Karpas-422 (cell line): ENCODE measurements around the gene AKAP7. TPM values are rescaled to one million over a fixed set of nuclear protein-coding genes. Genes with fewer than 3 reads are reported as not detected.
"Not testable (repeated sequence)": the region's sequence is repeated elsewhere in the genome, so short reads cannot be mapped to it uniquely, and the experiment has no call there.

Experiments
- DNase-seq: peaks from one replicate; pipeline ENCODE4 v3.0.0-alpha.2; 2015
- H2AFZ ChIP-seq: fragments of 200-600 bp; sonication (generic); 2 replicates; pipeline ENCODE4 v1.6.1; 2014; ENCODE audit warnings: antibody characterized with exemption, low read length, mixed read lengths
- H3K27ac ChIP-seq: fragments of 200-600 bp; sonication (generic); 2 replicates; pipeline ENCODE4 v1.5.1; 2014; ENCODE audit warnings: mild to moderate bottlenecking, low read length, moderate library complexity
- H3K27me3 ChIP-seq: fragments of 200-600 bp; sonication (generic); 2 replicates; pipeline ENCODE4 v1.6.1; 2014; ENCODE audit warnings: low read length, mixed read lengths
- H3K36me3 ChIP-seq: fragments of 200-600 bp; sonication (generic); 2 replicates; pipeline ENCODE4 v1.6.1; 2014; ENCODE audit warnings: low read length, mixed read lengths; ENCODE audit not compliant: insufficient read depth
- H3K4me1 ChIP-seq: fragments of 200-600 bp; sonication (generic); 2 replicates; pipeline ENCODE4 v1.6.1; 2014; ENCODE audit warnings: mild to moderate bottlenecking, low read length, mixed read lengths
- H3K4me2 ChIP-seq: fragments of 200-600 bp; sonication (generic); 2 replicates; pipeline ENCODE4 v1.6.1; 2014; ENCODE audit warnings: low read length, low read depth, mild to moderate bottlenecking; ENCODE audit not compliant: poor library complexity, severe bottlenecking
- H3K4me3 ChIP-seq: fragments of 200-600 bp; sonication (generic); 2 replicates; pipeline ENCODE4 v1.5.1; 2014; ENCODE audit warnings: mild to moderate bottlenecking, antibody characterized with exemption, low read length, mixed read lengths
- H3K79me2 ChIP-seq: fragments of 200-600 bp; sonication (generic); 2 replicates; pipeline ENCODE4 v1.6.1; 2014; ENCODE audit warnings: mild to moderate bottlenecking, low read length, mixed read lengths
- H3K9ac ChIP-seq: fragments of 200-600 bp; sonication (generic); 2 replicates; pipeline ENCODE4 v1.6.0; 2014; ENCODE audit warnings: low read length
- H3K9me2 ChIP-seq: fragments of 200-600 bp; sonication (generic), shearing (Covaris generic); replicated peaks from 2 replicates; pipeline ENCODE4 v1.6.0; 2014; ENCODE audit warnings: mild to moderate bottlenecking, low read length, moderate library complexity; ENCODE audit not compliant: insufficient read depth
- H3K9me3 ChIP-seq: fragments of 300-700, 200-600 bp; sonication (generic); 2 replicates; pipeline ENCODE4 v1.6.1; 2014; ENCODE audit warnings: low read length, mixed read lengths
- H4K20me1 ChIP-seq: fragments of 200-600 bp; sonication (generic); 2 replicates; pipeline ENCODE4 v1.6.1; 2014; ENCODE audit warnings: mild to moderate bottlenecking, antibody characterized with exemption, low read length, low read depth; ENCODE audit not compliant: insufficient read depth
- total RNA-seq: library from RNA; depleted of rRNA; stranded (reverse); fragments of >200 nt; shearing (Covaris generic); gene quantifications from 2 replicates; pipeline ENCODE4 v1.2.3, GENCODE V29; 2014; ENCODE audit warnings: low replicate concordance

Gene AKAP7
- total RNA-seq, 1 experiment from 2014 or later: not detected

DNA sequence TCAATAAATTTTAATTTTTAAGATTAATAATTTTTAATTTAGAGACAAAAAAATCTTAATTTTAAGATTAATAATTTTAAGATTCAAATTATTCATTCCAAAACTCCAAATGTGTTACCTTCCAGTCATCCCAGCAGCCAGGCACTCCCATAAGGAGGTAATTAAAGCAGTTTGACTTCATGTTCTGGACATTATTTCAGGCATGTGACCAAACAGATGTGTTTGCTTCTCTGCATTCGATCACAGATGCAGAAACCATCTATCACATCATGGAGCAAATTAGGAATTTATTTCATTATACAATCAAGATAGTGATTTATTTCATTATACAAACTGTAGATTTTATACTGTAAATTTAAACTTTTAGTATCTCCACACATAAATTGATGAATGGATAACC is 150.3 kb downstream of the AKAP7 start:
- H4K20me1 ChIP-seq: no peaks in the 10 kb centered on the region
- no peaks in the 10 kb centered on the region for H3K9me2 ChIP-seq
- H3K36me3 ChIP-seq: no peaks in the 10 kb centered on the region
- H3K27ac ChIP-seq: no peak overlapping the region
- H3K4me1 ChIP-seq: no peaks in the 10 kb centered on the region
- no peak for DNase-seq
- no peaks in the 10 kb centered on the region for H3K79me2 ChIP-seq
- H3K4me2 ChIP-seq: no peak overlapping the region
- H2AFZ ChIP-seq: no peak overlapping the region
- H3K27me3 ChIP-seq: no peaks in the 10 kb centered on the region
- no peaks in the 10 kb centered on the region for H3K9me3 ChIP-seq
- no peak overlapping the region for H3K9ac ChIP-seq
- no peak overlapping the region for H3K4me3 ChIP-seq

DNA sequence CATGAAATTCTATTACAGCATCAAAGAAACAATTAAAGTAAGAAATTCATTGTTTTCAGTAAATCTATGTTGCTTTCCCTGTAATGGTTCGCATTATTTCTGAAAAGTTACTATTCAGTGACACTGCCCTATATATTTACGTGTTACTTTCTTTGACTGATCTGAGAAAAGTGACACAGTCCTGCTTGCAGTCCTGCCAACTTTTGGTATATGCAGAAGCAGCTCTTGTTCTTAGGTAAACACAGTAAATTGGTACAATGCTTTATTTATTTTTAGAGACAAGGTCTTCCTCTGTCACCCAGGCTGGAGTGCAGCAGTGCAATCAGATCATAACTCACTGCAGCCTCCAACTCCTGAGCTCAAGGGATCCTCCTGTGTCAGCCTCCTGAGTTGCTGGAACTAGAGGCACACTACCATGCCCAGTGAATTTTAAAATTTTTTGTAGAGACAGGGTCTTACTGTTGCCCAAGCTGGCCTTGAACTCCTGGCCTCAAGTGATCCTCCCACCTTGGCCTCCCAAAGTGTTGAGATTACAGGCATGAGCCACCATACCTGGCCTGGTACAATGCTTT is 151.3 kb downstream of the AKAP7 start:
- Histone ChIP-seq H3K27me3 (no peaks in the 10 kb centered on the region), H3K79me2 (no peaks in the 10 kb centered on the region), H4K20me1 (no peaks in the 10 kb centered on the region), H3K9me2 (no peaks in the 10 kb centered on the region), H3K4me1 (no peaks in the 10 kb centered on the region), H3K4me3 (no peak overlapping the region), H3K9ac (no peak overlapping the region), H3K4me2 (no peak overlapping the region), H3K36me3 (no peaks in the 10 kb centered on the region), H2AFZ (no peak overlapping the region), H3K27ac (no peak overlapping the region), H3K9me3 (no peaks in the 10 kb centered on the region)
- no peak for DNase-seq

DNA sequence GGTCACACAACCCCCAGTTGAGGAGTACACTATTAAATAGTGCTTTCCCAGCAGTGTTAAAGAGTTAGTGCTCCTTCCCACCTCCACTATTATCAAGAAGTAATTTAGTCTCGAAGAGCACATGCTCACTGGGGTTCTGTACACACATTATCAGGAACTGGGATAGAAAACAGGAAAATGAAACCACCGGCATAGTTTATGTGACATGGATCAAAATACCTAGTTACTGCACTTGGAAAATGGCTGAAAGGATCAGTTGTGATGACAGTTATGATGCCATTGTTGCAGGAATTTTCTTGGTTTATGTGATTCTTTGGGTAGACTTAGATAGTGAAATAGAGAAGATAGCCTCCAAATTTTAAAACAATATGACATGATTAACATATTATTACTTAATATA is 152.9 kb downstream of the AKAP7 start:
- Histone ChIP-seq H3K79me2 (no peaks in the 10 kb centered on the region), H2AFZ (no peak overlapping the region), H3K9me3 (no peaks in the 10 kb centered on the region), H3K36me3 (no peaks in the 10 kb centered on the region), H3K27ac (no peak overlapping the region), H3K27me3 (no peaks in the 10 kb centered on the region), H3K4me3 (no peak overlapping the region), H3K9me2 (no peaks in the 10 kb centered on the region), H3K4me2 (no peak overlapping the region), H3K4me1 (no peaks in the 10 kb centered on the region), H3K9ac (no peak overlapping the region), H4K20me1 (no peaks in the 10 kb centered on the region)
- DNase-seq: no peak

DNA sequence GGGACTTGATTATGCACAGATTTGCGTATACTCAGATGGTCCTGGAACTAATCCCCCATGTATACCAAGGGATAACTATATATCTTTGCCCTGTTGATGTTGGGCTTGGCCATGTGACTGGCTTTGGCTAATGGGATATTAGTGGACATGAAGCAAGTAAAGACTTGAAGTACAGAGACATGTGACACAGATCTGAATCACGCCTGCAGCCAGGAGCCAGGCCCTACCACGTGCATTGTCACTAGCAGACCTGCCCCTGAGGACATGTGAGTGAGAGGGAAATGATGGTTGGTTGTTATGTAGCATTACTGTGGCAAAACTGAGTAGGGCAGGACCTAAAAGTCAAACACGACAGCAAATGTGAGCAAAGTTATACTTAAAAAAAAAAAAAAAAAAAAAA is 155.7 kb downstream of the AKAP7 start:
- no peaks in the 10 kb centered on the region for H3K36me3 ChIP-seq
- H4K20me1 ChIP-seq: no peaks in the 10 kb centered on the region
- H2AFZ ChIP-seq: no peak overlapping the region
- H3K4me3 ChIP-seq: no peak overlapping the region
- H3K79me2 ChIP-seq: no peaks in the 10 kb centered on the region
- H3K9me3 ChIP-seq: no peaks in the 10 kb centered on the region
- H3K4me2 ChIP-seq: no peak overlapping the region
- no peak overlapping the region for H3K27ac ChIP-seq
- H3K9ac ChIP-seq: no peak overlapping the region
- no peak for DNase-seq
- H3K9me2 ChIP-seq: no peaks in the 10 kb centered on the region
- H3K27me3 ChIP-seq: no peaks in the 10 kb centered on the region
- no peaks in the 10 kb centered on the region for H3K4me1 ChIP-seq

DNA sequence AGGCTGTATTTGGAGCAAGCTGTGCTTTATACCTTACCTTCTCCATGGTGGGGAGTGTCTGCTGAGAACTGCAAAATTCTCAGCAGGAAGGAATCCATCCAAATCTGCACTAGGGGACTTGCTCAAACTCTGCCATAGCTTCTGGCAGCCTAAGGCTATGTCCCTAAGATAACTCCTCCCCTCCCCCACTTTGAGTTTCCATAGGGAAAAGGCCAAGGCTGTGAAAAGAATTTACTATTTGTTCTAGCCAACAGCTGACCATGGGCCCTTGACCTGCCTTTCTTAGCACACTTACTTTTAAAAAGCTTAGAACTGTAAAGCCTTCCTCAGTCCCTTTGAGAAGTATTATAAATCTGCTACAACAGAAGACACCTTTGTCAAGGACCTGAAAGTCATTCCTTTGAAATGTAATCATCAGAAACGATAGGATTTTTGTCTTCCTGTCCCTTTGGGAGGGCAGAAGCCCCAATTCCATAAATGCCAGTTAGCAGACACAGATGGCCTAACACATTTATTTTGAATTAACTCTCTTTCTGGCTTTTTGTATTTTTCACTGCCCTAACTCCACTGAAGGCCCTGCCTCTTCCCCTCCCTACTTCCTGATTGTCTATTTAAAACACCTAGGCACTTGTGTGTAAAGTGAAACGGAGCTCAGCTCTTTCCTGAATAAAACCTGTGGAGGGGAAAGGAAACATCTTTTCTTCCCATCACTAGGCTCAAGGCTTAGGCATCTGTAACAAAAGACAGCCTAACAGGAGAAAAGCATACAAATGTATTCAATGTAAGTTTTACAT is 157.1 kb downstream of the AKAP7 start:
- Histone ChIP-seq H3K4me1 (no peaks in the 10 kb centered on the region), H3K9ac (no peak overlapping the region), H3K36me3 (no peaks in the 10 kb centered on the region), H3K9me3 (no peaks in the 10 kb centered on the region), H3K79me2 (no peaks in the 10 kb centered on the region), H2AFZ (no peak overlapping the region), H3K4me3 (no peak overlapping the region), H4K20me1 (no peaks in the 10 kb centered on the region), H3K4me2 (no peak overlapping the region), H3K27ac (no peak overlapping the region), H3K27me3 (no peaks in the 10 kb centered on the region), H3K9me2 (no peaks in the 10 kb centered on the region)
- DNase-seq: no peak

DNA sequence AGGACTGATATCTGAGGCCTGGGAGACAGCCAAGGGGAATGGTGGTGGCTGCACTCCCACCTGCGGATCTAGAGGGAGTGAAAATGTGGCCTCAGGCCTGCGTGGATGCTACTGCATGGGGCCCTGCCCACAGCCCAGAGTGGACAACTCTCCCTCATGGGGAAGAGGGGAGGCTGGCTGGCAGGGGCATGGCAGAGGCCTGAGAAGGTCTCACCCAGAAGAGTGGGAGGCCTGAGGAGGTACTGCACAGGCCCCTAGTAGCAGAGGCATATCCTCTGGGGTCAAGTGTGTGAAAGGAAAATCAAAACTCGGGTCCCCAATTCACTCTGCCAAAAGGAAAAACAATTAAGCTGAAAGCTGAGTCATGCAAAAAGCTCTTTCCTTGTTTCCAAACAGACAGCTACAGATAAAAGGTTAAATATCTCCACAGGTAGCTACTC is 158.2 kb downstream of the AKAP7 start:
- Histone ChIP-seq H2AFZ (no peak overlapping the region), H3K4me3 (no peak overlapping the region), H3K9me2 (no peaks in the 10 kb centered on the region), H3K4me2 (no peak overlapping the region), H3K27ac (no peak overlapping the region), H3K79me2 (no peaks in the 10 kb centered on the region), H3K9me3 (no peaks in the 10 kb centered on the region), H3K4me1 (no peaks in the 10 kb centered on the region), H3K9ac (no peak overlapping the region), H4K20me1 (no peaks in the 10 kb centered on the region), H3K27me3 (no peaks in the 10 kb centered on the region), H3K36me3 (no peaks in the 10 kb centered on the region)
- no peak for DNase-seq

DNA sequence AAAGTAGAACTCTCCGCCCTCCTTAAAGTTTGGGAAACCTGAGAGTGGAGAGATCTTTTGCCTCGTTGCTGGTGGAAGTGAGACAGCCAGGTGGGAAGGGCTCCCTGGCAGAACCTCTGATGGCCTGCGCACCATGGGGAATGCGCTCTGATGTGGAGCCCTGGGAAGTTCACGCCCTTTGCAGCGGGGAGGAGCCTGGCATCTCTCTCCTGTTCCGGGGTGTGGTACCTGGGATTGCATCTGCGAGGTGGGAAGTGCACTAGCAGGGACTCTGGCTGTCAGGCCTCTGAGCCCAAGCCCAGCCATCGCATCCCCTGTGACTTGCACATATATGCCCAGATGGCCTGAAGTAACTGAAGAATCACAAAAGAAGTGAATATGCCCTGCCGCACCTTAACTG is 159.8 kb downstream of the AKAP7 start:
- Histone ChIP-seq H3K27ac (no peak overlapping the region), H3K9me2 (no peaks in the 10 kb centered on the region), H3K4me3 (no peak overlapping the region), H3K9me3 (no peaks in the 10 kb centered on the region), H3K36me3 (no peaks in the 10 kb centered on the region), H3K4me2 (no peak overlapping the region), H3K4me1 (no peaks in the 10 kb centered on the region), H2AFZ (no peak overlapping the region), H3K27me3 (no peaks in the 10 kb centered on the region), H3K79me2 (no peaks in the 10 kb centered on the region), H4K20me1 (no peaks in the 10 kb centered on the region), H3K9ac (no peak overlapping the region)
- no peak for DNase-seq

DNA sequence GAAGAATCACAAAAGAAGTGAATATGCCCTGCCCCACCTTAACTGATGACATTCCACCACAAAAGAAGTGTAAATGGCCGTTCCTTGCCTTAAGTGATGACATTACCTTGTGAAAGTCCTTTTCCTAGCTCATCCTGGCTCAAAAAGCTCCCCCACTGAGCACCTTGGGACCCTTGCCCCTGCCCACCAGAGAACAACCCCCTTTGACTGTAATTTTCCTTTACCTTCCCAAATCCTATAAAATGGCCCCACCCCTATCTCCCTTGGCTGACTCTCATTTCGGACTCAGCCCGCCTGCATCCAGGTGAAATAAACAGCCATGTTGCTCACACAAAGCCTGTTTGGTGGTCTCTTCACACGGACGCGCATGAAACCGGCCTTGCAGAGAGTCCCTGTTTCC is 165.6 kb downstream of the AKAP7 start:
- not testable (repeated sequence) for H3K27me3 ChIP-seq, H2AFZ ChIP-seq, H3K36me3 ChIP-seq, H3K9me2 ChIP-seq, H3K79me2 ChIP-seq, H3K4me2 ChIP-seq, H4K20me1 ChIP-seq, H3K27ac ChIP-seq, H3K4me1 ChIP-seq, DNase-seq, H3K9ac ChIP-seq, H3K4me3 ChIP-seq, H3K9me3 ChIP-seq
